HG02938 (cell line): ENCODE results near the gene KL.

ENCODE experiments used
- ATAC-seq: cut with Tn5 transposase; IDR thresholded peaks from one replicate; pipeline ENCODE4 v1.9.1; 2021; ENCODE audit warnings: mild to moderate bottlenecking, moderate library complexity; ENCODE audit not compliant: unreplicated experiment

The KL gene

DNA sequence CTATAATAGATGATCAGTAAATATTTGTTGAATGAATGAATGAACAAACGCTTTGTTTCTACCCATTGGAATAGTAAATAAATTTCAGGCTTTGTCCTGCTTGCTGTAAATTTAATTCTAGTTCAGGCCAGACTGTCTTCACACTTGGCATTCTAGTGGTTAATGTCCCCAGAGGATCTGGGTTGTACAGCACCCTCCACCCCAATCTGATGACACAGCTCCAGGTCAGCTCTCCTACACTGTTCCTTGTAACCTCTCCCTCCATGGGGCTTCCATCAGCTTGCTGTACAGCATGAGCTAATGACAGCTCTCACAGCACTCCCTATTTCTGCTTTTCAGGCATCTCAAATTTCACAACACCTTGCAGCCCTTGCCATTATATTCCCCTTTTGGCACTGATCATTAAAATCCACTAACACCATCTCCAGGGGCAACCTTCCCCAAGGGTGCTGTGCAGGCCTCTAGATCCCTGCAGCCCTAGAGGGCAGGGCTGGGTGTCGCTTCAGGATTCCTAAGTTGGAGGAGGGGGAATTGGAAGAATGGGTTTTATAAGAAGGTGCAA, 12.7 kb upstream of the KL start:
- no peak for ATAC-seq

DNA sequence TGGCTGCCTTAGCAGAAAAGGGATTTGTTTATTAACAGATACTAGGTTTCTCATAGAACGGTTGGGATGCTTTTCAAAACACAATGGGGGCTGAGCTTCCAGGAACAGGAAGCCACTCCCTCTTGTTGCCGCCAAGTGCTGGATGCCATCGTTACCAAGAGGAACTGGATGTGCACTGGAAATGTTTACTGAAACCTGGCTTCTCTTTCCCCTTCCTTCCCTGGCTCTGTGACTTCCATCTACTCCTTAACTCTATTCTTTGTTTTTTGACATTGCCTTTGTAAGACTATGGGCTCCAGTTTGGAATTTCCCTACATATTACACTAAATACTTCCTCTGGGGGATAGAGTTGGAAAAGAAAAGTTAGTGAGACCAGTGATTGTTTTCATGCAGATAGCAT, 11.7 kb upstream of the KL start:
- ATAC-seq, result no peak

DNA sequence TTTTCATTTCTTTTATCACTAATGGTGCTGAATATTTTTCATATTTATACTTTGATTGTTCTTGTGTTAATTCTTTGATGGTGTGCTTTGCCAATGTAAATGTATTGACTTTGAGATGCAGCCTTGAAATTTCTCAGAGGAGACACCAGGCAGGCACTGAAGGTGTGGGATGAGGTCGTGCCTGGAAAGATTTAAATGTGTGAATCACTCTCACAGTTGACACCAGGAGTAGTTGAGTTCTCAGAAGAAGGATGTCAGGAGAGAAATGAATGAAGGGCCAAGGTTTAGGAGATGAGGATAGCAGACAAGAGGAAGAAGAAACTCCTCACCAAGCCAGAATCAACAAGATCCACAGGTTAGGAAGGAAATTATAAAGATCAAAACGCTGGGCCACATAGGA, 10.1 kb upstream of the KL start:
- no peak for ATAC-seq

DNA sequence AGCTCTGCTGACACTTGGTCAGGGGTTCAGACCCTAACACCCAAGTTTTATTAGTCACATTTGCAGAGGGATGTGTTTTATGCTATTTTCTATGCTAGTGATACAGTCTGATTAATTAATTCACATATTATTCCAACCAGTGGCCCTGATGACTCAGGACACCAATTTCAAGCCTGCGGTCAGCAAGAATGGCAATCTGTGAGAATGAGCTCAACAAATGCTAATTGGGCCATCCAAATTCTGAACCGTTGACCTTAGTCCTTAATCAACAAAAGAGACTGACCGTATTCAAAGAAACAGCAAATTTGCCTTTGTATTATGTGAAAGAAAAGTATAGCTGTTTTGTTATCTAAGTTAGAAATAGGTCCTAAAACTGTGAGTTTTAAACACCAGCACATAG, 9.6 kb upstream of the KL start:
- ATAC-seq, result no peak

DNA sequence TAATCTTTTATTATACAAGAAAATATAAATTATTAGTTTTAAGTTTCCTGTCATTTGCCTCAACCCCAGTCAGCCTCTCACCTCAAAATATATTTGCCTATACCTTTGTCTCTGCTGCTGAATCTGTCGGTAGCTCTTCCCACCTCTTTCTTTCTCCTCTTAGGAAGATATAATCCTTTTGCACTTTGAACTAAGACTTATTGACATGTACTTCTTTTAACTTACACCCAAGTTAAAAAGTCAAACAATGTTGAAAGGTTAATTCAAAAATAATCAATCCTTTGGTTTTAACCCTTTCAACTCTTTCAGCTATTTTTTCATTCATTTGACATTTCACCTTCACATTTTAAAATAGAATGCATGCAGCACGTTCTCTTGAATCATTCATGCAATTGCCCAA, 9.0 kb upstream of the KL start:
- ATAC-seq, result no peak

DNA sequence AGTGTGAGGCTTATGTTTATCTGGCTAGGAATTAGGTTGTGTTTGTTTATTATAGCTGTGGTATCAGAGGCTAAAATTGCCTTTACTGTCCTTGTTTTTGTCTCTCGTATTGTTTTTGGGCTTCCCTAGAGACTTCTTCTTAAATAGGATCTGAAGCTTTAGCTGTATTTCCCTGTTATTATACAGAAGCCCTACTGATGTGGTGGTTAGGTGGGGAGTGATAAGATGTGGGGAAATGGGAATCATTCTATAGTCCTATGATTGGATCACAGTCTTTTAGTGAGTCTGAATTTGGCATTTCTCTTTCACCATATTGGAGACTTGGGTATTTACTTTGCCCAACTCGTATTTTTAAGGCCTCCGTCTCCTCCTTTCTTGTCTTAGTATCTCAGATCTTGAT, 8.3 kb upstream of the KL start:
- ATAC-seq, result no peak

DNA sequence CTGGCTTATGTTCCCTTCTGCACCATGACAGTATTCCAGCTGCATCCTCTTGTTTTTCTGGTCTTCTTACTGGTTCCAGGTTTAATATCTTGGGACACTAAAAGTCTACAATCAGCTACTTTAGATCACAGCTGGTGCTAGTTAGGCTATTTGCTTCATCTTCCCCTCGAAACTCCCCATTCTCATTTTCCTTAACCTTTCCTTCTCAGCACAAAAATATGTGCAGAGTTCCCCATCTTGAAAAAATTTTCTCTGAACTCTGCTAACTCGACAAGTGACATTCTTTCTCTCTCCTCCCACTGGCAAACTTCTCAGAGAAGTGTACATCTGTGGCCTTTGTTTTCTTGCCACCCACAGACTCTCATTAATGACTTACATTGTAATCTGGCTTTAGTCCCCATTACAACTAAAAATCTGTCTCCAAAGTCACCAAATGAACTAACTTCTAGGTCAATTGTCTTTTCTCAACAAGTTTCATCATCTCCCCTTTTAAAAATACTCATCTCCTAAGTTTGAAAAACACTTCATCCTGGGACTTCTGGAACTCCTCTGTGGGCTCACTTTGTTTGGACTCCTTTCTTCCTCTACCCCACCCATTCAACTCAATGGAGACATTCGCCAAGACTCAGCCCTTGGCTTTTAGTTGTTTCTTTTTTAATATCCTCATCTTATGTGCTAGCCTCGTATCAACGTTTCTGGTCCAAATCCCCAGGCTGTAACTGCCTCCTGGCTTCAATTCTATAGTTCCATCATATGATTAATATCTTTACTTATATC, 7.1 kb upstream of the KL start:
- no peak for ATAC-seq

DNA sequence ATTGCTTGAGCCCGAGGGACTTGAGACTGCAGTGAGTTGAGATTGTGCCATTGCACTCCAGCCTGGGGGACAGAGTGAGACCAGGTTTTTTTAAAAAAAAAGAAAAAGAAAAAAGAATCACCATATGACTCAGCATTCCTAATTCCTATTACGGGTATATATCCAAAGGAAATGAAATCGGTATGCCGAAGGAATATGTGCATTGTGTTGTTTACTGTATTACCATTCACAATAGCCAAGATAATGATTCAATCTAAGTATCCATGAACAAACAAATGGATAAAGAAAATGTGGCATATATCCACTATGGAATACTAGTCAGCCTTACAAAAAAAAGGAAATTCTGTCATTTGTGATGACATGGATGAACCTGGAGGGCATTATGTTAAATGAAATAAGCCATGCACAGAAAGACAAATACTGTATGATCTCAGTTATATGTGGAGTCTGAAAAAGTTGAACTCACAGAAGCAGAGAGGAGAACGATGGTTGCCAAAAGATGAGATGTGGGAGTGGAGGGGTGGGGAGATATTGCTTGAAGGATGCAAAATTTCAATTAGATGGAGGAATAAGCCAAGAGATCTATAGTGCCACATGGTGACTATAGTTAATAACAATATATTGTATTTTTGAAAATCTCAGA, 4.3 kb upstream of the KL start:
- no peak for ATAC-seq

DNA sequence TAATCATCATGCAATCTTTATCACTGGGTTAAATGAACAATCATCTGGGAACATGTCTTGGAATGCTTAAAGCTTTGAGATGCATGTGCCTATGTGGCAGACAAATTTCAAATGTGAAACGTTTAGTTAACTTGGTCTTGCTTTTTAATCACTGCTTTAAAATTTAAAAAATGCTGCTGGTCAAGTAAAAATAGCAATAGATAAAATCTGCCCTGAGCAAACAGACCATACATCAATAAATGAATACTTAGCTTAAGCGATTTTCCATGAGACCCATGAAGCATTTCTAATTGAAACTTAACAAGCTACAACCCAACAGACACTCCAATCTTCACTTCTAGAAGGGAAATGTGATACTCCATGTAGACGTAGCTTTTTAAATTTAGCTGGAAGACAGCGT, 1.9 kb upstream of the KL start:
- ATAC-seq, result no peak

DNA sequence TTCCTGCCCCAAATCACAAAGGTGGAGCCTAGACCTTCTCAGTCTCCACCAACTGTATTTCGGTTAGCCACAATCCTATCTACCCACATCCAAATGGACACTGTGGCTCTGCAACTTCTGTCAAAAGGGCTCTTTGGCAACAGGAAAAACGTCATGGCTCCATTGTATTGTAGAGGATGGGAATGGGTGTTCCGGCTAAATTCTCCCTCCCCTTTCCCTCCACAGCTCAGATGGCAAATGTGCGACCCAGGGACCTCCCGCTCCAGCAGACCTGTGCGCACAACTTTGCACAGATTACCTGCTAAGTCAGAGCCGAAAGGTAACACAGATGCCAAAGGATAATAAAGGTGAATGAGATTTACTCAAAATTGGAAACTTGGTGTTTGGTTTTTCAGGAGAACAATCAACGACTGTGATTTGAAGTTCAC, 968 bp upstream of the KL start:
- ATAC-seq, result no peak

DNA sequence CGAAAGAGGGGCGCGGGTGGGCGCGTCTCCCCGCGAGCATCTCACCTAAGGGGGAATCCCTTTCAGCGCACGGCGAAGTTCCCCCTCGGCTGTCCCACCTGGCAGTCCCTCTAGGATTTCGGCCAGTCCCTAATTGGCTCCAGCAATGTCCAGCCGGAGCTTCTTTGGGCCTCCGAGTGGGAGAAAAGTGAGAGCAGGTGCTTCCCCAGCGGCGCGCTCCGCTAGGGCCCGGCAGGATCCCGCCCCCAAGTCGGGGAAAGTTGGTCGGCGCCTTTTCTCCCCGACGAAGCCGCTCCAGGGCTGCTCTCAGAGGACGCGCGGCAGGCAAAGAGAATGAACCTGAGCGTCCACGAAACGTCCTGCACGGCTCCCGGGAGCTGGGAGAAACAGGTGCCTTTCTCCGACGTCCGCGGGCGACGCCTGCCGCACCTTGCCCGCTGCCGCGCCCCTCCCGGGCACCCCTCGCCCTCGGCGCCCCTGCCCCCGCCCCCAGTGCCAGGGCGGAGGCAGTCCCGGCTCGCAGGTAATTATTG, 366 bp upstream of the KL start:
- no peak for ATAC-seq

DNA sequence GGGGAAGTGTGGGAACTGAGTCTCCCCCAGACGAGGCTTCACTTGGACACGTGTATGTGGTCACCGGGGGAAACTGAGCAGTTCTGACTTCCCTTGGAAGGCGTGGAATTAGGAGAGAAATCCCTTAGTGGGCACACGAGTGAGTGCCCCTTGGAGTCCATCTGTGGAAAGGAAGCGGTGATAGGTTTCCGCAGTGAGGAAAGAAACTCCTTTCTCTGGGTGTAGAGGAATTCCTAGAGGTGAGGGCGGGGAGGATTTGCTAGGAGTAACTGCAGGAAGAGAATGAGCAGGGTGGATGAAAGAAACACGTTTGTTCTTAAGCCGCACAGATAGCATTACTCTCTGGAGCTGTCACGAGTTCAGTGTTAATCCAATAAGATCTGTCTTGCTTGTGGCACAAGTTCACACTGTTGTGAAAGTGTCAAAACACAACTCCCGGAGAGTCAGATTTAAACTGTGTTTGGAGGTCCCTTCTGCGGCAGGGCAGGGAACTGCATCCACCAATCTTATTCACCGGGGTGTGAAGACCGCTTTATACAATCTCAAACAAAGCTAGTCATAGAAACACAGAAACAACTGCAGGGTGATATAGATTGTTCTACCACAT, 1.2 kb downstream of the KL start:
- ATAC-seq, result peak; percentile 79

DNA sequence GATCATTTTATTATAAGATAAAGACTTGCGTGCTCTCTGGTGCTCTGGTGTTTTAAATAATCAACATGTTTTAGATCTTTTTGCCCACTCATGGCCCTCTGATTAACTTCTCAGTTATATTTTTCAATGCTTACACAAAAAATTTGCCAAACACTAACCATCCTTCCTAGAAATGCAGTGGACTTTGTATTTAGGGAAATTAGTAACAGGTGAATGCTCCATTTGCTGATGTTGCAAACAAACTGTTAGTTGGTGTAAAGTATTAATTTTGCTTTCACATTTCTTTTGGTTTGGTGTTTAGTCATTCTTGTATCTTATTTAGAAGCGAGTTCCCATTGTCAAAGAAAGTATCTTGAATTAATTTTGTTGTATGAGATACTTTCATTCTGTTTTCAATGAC, 2.7 kb downstream of the KL start:
- no peak for ATAC-seq

DNA sequence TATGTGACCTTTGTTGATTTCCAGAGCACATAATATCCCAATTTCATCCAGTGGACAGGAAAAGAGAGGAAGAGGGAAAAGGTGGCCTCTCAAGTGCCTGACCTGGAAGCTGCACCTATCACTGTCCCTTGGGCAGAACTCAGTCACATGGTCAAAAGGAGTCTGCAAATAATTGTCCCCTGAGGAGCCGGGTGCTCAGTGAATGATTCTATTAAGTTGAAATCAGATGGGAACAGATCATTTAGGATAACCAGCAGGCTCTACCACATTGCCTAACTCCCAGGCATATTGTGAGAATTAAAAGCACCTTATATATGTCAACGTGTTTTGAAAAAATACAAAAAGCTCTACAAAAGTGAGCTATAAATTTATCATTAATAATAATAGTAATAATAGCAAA, 6.8 kb downstream of the KL start:
- no peak for ATAC-seq

DNA sequence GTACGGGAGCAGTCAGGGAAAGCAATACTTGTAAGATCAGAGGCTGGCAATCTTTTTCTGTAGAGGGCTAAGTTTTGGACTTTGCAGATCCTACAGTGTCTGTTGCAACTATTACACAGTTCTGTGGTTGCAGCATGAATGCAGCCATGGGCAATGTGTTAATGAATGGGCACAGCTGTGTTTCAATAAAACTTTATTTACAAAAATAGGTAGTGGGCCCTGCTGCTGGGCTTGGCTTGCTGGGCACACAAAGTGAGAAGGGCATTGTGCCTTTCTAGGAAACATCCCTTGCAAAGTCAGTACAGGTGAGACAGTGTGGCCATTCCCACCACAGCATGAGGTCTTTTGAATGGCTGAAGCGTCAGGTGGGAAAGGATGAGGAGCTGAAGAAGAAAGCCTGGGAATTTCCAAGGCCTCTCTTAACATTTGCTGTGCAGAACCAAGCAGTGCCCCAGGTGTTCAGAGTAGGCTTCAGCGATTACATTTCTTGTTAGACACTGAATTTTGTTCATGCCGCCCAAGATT, 9.1 kb downstream of the KL start:
- no peak for ATAC-seq

DNA sequence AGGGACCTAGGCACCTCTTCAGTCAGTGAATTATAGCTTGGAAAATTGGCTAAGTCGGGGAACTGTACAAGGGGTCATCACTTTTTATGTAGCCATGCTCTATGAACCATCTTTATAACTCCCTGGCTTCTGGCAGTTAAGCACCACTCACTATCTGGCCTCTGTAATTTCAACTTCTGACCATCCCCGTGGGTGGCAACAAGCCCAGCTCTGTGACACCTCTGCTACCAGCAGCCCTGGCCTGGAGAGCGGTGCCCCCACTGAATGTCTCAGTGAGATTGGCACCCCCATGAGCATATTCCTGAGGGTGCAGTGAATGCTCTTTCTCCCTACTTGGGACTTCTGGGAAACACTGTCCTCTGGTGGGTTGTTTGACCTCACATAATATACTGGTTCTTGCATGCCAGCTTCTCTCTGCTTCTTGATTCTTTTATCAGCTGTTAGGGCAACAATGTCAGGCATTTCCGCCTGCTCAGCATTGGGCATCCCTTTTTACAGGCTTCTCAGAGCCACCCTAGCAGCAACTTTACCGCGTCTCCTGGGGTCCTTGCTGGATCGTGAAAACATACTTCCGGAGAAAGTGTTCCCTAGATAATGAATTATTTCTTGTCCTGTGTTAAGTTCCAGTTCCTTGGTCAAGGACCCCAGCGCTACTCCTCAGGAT, 10.4 kb downstream of the KL start:
- ATAC-seq, result no peak

DNA sequence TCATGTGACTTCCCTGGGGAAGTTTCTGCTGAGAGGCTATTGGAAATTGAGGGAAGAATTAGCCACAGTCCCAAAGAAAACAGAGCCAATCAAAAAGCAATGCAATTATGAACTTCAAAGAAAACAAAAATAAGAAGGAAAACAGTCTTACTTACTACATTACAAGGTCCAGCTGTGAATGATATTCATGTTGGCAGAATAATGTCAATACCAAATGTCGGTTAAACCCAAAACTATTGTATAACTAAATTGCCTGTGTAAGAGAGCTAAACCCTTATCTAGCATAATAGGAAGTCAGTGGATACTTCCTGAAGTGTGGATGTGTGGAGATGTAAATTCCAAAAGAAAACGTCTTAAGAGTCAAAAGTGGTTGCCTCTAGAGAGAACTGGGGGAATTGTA, 12.4 kb downstream of the KL start:
- no peak for ATAC-seq

DNA sequence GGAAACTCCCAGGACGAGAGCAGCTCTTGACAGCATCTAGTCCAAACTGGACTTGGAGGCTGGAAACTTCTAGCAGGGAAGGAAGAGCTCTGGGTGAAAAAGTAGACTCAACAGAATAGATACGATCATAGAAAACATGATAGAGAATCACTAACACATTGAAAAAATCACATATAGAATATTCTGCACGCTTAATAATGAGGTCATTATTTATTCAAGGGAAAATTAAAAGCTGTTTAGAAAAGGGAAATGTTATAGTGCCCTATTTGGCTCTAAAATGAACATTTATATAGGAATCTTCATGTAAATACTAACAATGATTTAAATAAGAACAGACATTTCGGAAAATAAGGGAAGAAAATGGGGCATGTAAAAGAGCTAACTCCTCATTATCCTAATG, 15.1 kb downstream of the KL start:
- ATAC-seq, result no peak

DNA sequence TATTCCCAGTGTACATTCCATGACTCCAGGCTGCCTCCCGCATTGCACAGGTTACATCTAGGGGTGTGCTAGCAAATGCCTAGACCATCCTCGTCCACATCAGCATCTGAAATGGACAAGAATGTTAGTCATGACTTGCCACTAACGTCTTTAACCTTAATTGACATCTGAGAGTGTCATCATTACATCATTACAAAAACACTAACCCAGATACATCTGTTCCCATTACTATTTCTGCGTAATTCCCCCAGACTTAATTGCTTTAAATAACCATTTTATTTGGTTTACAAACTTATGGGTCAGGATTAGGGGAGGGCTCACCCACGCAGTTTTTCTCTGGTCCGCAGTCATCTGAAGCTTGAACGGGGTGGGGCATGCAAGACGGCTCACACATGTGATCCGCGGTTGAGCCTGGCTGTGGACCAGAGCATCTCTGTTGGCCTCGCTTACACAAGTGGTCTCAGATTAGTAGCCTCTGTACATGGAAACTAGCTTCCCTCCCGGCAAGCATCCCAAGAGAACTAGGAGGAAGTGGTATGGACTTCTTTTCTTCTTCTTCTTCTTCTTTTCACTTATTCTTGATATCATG, 15.9 kb downstream of the KL start:
- ATAC-seq, result no peak

DNA sequence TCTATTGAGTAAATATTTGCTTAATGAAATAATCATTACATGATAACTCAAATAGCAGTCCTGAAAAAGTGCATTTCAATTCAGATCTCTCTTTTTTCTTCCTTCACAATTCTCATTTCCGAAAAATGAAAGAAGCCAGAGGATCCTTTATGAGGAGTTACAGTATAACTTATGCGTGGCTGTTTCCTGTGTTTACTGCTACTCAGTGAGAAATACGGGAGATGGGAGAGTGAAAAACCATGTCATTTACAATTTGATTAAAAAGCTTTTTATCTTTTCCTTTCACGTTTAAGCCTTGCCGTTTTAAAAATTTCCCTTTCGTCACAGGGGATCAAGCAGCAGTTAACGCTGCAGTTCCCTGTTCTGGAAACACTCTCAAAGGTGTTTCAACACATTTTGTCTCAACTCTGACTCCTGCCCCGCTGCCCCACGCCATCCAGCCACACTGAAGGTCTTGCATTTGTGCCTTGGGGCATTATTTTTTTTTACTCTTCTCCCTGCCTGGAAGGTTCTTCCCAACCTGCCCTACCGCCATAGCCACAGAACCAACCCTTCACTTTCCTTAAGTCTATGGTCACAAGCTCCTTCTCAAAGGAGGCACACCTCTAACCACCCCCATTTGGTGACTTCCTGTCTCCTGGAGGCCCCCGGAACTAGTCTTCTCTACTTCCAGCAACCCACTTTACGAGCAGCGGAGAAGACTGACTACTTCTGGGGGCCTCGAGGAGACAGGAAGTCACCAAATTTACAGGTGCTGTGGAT, 17.0 kb downstream of the KL start:
- peak; percentile 91 for ATAC-seq
